Neural progenitor cell (in vitro differentiated cells): ENCODE measurements around the gene F10.

Experiments used
- EZH2 ChIP-seq: fragments of 200-600 bp; sonication (generic); IDR thresholded peaks from 2 replicates; pipeline ENCODE4 v1.6.1; 2017; ENCODE audit warnings: antibody characterized with exemption, mild to moderate bottlenecking, moderate library complexity
- TF ChIP-seq, protein P1 (sequence below): fragments of 200-600 bp; sonication (generic); IDR thresholded peaks from 2 replicates; pipeline ENCODE4 v1.5.1; 2017; ENCODE audit warnings: antibody characterized with exemption, mild to moderate bottlenecking

DNA sequence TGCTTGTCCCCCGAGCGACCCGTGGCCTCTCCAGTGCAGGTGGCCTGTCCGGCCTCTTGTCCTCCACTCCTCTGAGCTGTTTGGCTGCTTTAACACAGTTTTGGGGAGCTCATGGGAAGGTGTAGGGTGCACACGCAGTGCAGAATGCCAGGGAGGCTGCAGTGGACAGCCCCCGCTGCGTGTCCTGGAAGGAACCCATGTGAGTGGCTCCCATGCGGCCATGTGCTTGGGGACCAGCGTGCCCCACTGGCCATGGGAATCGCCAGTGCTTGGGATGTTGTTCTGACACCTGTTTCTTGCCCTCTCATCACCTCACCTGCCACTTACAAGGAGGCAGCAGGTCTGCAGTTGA is 39.6 kb upstream of the F10 start:
- TF ChIP-seq, protein P1, sequence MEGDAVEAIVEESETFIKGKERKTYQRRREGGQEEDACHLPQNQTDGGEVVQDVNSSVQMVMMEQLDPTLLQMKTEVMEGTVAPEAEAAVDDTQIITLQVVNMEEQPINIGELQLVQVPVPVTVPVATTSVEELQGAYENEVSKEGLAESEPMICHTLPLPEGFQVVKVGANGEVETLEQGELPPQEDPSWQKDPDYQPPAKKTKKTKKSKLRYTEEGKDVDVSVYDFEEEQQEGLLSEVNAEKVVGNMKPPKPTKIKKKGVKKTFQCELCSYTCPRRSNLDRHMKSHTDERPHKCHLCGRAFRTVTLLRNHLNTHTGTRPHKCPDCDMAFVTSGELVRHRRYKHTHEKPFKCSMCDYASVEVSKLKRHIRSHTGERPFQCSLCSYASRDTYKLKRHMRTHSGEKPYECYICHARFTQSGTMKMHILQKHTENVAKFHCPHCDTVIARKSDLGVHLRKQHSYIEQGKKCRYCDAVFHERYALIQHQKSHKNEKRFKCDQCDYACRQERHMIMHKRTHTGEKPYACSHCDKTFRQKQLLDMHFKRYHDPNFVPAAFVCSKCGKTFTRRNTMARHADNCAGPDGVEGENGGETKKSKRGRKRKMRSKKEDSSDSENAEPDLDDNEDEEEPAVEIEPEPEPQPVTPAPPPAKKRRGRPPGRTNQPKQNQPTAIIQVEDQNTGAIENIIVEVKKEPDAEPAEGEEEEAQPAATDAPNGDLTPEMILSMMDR = no peak
- no peak for TF ChIP-seq EZH2
